ENCODE results near the gene CNNM2. TPM values are rescaled to one million over a fixed set of nuclear protein-coding genes. Genes with fewer than 3 reads are reported as not detected.

Gene CNNM2
- total RNA-seq, 1 experiment from 2014 or later: 23.1 TPM

GRCh38 chr10:102948176-102948575 lies 30.1 kb downstream of the CNNM2 start:
- Histone ChIP-seq H3K9ac (ENCODE audit: low read length) (no peak overlapping the region), H3K4me1 (ENCODE audit: control insufficient read depth in 1 of 2, insufficient read depth in 2 of 2, low read length in 2 of 2) (peaks cover 0 to 6% of the 10 kb centered on the region in 2 experiments; a peak in 3 of 4 replicates), H3K4me2 (ENCODE audit: low read length) (no peak overlapping the region), H2AFZ (ENCODE audit: low read depth, low read length, poor library complexity, severe bottlenecking) (no peak overlapping the region), H3K4me3 (replicated peaks in 1 of 2; ENCODE audit: low read depth in 1 of 2, low read length in 2 of 2) (no peak overlapping the region), H3K27ac (ENCODE audit: low read depth, low read length) (no peak overlapping the region), H3K9me2 (ENCODE audit: insufficient read depth) (no peaks in the 10 kb centered on the region), H3K79me2 (ENCODE audit: insufficient read depth, low read length) (no peaks in the 10 kb centered on the region), H4K20me1 (ENCODE audit: insufficient read depth) (no peaks in the 10 kb centered on the region), H3K36me3 (ENCODE audit: control insufficient read depth in 1 of 2, insufficient read depth in 2 of 2, low read length in 2 of 2) (no peaks in the 10 kb centered on the region), H3K27me3 (ENCODE audit: insufficient read depth, low read length) (no peaks in the 10 kb centered on the region), H3K9me3 (ENCODE audit: control insufficient read depth in 1 of 2, insufficient read depth in 1 of 2, low read depth in 1 of 2, low read length in 2 of 2) (no peaks in the 10 kb centered on the region)
- POLR2A ChIA-PET: no interaction called here
- DNase-seq (ENCODE audit: low read depth, low spot score) (no peak), ATAC-seq (no peak)
- CTCF ChIA-PET: no interaction called here
- RAD21 ChIA-PET (ENCODE audit: low non-redundant PET in 1 of 2, low total read pairs in 2 of 2, uncharacterized antibody in 2 of 2, unreplicated experiment in 2 of 2): no interaction called here
- intact Hi-C loops (cut with micrococcal nuclease): no loop called here
- BruUV-seq (replicated peaks): no TSS peak
- TF ChIP-seq ATF3 (IDR thresholded peaks at IDR 0.05): no peak
- TF ChIP-seq POLR2AphosphoS5 (IDR thresholded peaks at IDR 0.05; ENCODE audit: low read depth, low read length): no peak
- TF ChIP-seq SRF (IDR thresholded peaks at IDR 0.05; ENCODE audit: low read depth): no peak
- no peak for TF ChIP-seq SP1 (IDR thresholded peaks at IDR 0.05; ENCODE audit: low read depth)
- TF ChIP-seq CEBPB (IDR thresholded peaks at IDR 0.05; ENCODE audit: low read depth): no peak
- TF ChIP-seq ZFX (IDR thresholded peaks at IDR 0.05): no peak
- TF ChIP-seq YY1 (IDR thresholded peaks at IDR 0.05; ENCODE audit: extremely low read depth, insufficient replicate concordance, low read depth, low read length): no peak
- no peak for TF ChIP-seq ZBTB33 (IDR thresholded peaks at IDR 0.05; ENCODE audit: extremely low read depth, insufficient replicate concordance, low read length)
- TF ChIP-seq ZNF274 (IDR thresholded peaks at IDR 0.05; ENCODE audit: low read depth, low read length): no peak
- no peak for TF ChIP-seq EZH2 (IDR thresholded peaks at IDR 0.05)
- TF ChIP-seq REST (IDR thresholded peaks at IDR 0.05; ENCODE audit: low read depth): no peak
- no peak for TF ChIP-seq ELF1 (IDR thresholded peaks at IDR 0.05; ENCODE audit: borderline replicate concordance, low read depth)
- TF ChIP-seq EGR1 (IDR thresholded peaks at IDR 0.05; ENCODE audit: low read depth): no peak
- TF ChIP-seq TCF7L2 (IDR thresholded peaks at IDR 0.05; ENCODE audit: borderline replicate concordance, extremely low read depth, insufficient read depth, insufficient read length): no peak
- no peak for TF ChIP-seq RAD21 (IDR thresholded peaks at IDR 0.05; ENCODE audit: low read depth)
